SK-N-SH (cell line): ENCODE data around the gene CCNY.

ENCODE experiments used
- CTCF ChIP-seq: fragments of 200-600 bp; sonication (generic); IDR thresholded peaks from 2 replicates; pipeline ENCODE4 v1.6.1; 2017; ENCODE audit warnings: antibody characterized with exemption, mild to moderate bottlenecking, moderate library complexity
- ELF1 ChIP-seq: IDR thresholded peaks from 2 replicates; pipeline ENCODE4 v1.4.0; 2012
- EP300 ChIP-seq, 2 experiments: IDR thresholded peaks; 2 replicates each; pipeline versions ENCODE4 v1.4.0 to v1.6.1; 2012; ENCODE audit warnings: borderline replicate concordance in 1 of 2, low read depth in 1 of 2, low read length in 1 of 2
- EZH2phosphoT487 ChIP-seq: fragments of 200-600 bp; sonication (generic); IDR thresholded peaks from 2 replicates; pipeline ENCODE4 v1.6.1; 2017; ENCODE audit warnings: low read depth, mixed run types, mild to moderate bottlenecking, antibody characterized with exemption, moderate library complexity, borderline replicate concordance
- FOXM1 ChIP-seq: IDR thresholded peaks from 2 replicates; pipeline ENCODE4 v1.4.0; 2012; ENCODE audit warnings: low read depth, mild to moderate bottlenecking
- JUND ChIP-seq: IDR thresholded peaks from 2 replicates; pipeline ENCODE4 v1.4.0; 2012
- MAX ChIP-seq: IDR thresholded peaks from 2 replicates; pipeline ENCODE4 v1.4.0; 2012; ENCODE audit warnings: low read depth
- MXI1 ChIP-seq: IDR thresholded peaks from 2 replicates; pipeline ENCODE4 v1.6.1; 2012; ENCODE audit warnings: mild to moderate bottlenecking, low read depth, low read length, improper control_type of control experiment
- POLR2AphosphoS5 ChIP-seq: IDR thresholded peaks from 2 replicates; pipeline ENCODE4 v1.6.1; 2012; ENCODE audit warnings: low read depth, low read length
- RFX5 ChIP-seq: IDR thresholded peaks from 2 replicates; pipeline ENCODE4 v1.6.1; 2012; ENCODE audit warnings: mild to moderate bottlenecking, improper control_type of control experiment, low read length
- TAF1 ChIP-seq: IDR thresholded peaks from 2 replicates; pipeline ENCODE4 v1.6.1; 2012; ENCODE audit warnings: low read depth, mild to moderate bottlenecking, low read length, moderate library complexity, borderline replicate concordance
- YY1 ChIP-seq: IDR thresholded peaks from 2 replicates; pipeline ENCODE4 v1.4.0; 2012; ENCODE audit warnings: low read depth, mild to moderate bottlenecking
- ZBTB33 ChIP-seq: IDR thresholded peaks from 2 replicates; pipeline ENCODE4 v1.4.0; 2012; ENCODE audit warnings: low read depth, borderline replicate concordance
- TF ChIP-seq, protein P1 (sequence below): fragments of 150-350 bp; IDR thresholded peaks from 2 replicates; pipeline ENCODE4 v1.6.1; 2017; ENCODE audit warnings: antibody characterized with exemption, low read length, low read depth, borderline replicate concordance

- no peak for TF ChIP-seq EP300 (IDR thresholded peaks at IDR 0.05; ENCODE audit: borderline replicate concordance in 1 of 2, low read depth in 1 of 2, low read length in 1 of 2)
- no peak for TF ChIP-seq CTCF
- TF ChIP-seq POLR2AphosphoS5 = no peak
- TF ChIP-seq, protein P1, sequence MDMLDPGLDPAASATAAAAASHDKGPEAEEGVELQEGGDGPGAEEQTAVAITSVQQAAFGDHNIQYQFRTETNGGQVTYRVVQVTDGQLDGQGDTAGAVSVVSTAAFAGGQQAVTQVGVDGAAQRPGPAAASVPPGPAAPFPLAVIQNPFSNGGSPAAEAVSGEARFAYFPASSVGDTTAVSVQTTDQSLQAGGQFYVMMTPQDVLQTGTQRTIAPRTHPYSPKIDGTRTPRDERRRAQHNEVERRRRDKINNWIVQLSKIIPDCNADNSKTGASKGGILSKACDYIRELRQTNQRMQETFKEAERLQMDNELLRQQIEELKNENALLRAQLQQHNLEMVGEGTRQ = no peak
- no peak for TF ChIP-seq EZH2phosphoT487
- TF ChIP-seq RFX5 = no peak
- no peak for TF ChIP-seq YY1
- TF ChIP-seq FOXM1 = no peak
- TF ChIP-seq TAF1 = no peak
- no peak for TF ChIP-seq MXI1
- no peak for TF ChIP-seq ZBTB33
- no peak for TF ChIP-seq JUND
- TF ChIP-seq MAX = no peak
- no peak for TF ChIP-seq ELF1
These were observed 55.6 kb downstream of the CCNY start for GRCh38 chr10:35391954-35392262.
